ENCODE data around the gene EXOG. TPM values are rescaled to one million over a fixed set of nuclear protein-coding genes. Genes with fewer than 3 reads are reported as not detected.
A peak's percentile ranks its signal among the peaks of the same experiment; 100 is the strongest.
"Not testable (repeated sequence)": the region's sequence is repeated elsewhere in the genome, so short reads cannot be mapped to it uniquely, and the experiment has no call there.

The EXOG gene
- total RNA-seq, 4 donors from 2014 or later, result 14.9 to 37.8 (median 30.8) TPM

- Histone ChIP-seq H3K36me3 (peaks cover 0 to 39% (median 0%) of the 10 kb centered on the region in 4 donors), H3K4me3 (no peak overlapping the region), H3K27me3 (no peaks in the 10 kb centered on the region), H3K4me1 (no peaks in the 10 kb centered on the region), H3K9me3 (peaks cover 0 to 3% (median 0%) of the 10 kb centered on the region in 4 donors), H3K27ac (replicated peaks in 1 of 4) (no peak overlapping the region)
- intact Hi-C loops (cut with DNase I), result no loop called here
- 90% methylated on average over 13 of the region's 13 CpGs for WGBS
- no peak for DNase-seq (ENCODE audit: extremely low spot score)
- TF ChIP-seq EP300 (IDR thresholded peaks at IDR 0.05), result no peak
- TF ChIP-seq CTCF (IDR thresholded peaks at IDR 0.05), result no peak
- no peak for TF ChIP-seq POLR2AphosphoS5 (IDR thresholded peaks at IDR 0.05)
- no peak for TF ChIP-seq POLR2A (IDR thresholded peaks at IDR 0.05; ENCODE audit: low read depth)
Observed at GRCh38 chr3:38566215-38566528, 70.0 kb downstream of the EXOG start.

- H3K27ac ChIP-seq (replicated peaks in 1 of 4); DNase-seq (ENCODE audit: extremely low spot score); intact Hi-C loops (cut with DNase I); H3K9me3 ChIP-seq; H3K4me1 ChIP-seq; H3K27me3 ChIP-seq; H3K4me3 ChIP-seq: not testable (repeated sequence)
- H3K36me3 ChIP-seq, result peaks cover 0 to 36% (median 0%) of the 10 kb centered on the region in 4 donors
- 79% methylated on average over 7 of the region's 7 CpGs for WGBS
Observed at GRCh38 chr3:38566794-38567193, 70.7 kb downstream of the EXOG start.

DNA sequence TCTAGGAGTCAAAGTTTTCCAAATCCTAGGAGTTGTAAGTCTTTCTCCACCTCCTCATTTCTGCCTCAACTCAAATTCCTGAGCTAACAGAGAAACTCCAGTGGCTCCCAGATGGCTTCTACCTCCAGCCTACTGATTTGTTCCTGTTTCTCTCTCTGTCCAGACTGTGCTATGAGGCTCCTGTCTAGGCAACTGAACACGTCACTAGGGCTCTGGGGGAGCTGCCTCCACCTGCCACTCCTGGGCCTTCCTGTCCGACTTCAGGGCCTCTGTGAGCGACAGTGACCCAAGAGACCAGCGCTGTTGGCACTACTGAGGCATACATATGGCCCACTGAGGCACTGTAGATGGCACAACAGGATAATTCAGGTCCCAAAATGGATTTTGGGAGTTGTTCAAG, 71.4 kb downstream of the EXOG start:
- H3K4me3 ChIP-seq, result no peak overlapping the region
- TF ChIP-seq CTCF (IDR thresholded peaks at IDR 0.05) (no peak), POLR2A (IDR thresholded peaks at IDR 0.05; ENCODE audit: low read depth) (no peak), EP300 (IDR thresholded peaks at IDR 0.05) (no peak), POLR2AphosphoS5 (IDR thresholded peaks at IDR 0.05) (no peak)
- no peak for DNase-seq (ENCODE audit: extremely low spot score)
- H3K9me3 ChIP-seq, result peaks cover 0 to 8% (median 3%) of the 10 kb centered on the region in 4 donors
- WGBS, result 87% methylated on average over 4 of the region's 4 CpGs
- peaks cover 0 to 28% (median 0%) of the 10 kb centered on the region in 4 donors for H3K36me3 ChIP-seq
- no peaks in the 10 kb centered on the region for H3K4me1 ChIP-seq
- H3K27me3 ChIP-seq, result no peaks in the 10 kb centered on the region
- intact Hi-C loops (cut with DNase I), result no loop called here
- no peak overlapping the region for H3K27ac ChIP-seq (replicated peaks in 1 of 4)

- no peak for DNase-seq (ENCODE audit: extremely low spot score)
- Histone ChIP-seq H3K9me3 (peaks cover 0 to 17% (median 16%) of the 10 kb centered on the region in 4 donors), H3K4me1 (peaks cover 0 to 3% (median 0%) of the 10 kb centered on the region in 4 donors), H3K27me3 (no peaks in the 10 kb centered on the region), H3K27ac (replicated peaks in 1 of 4) (no peak overlapping the region), H3K4me3 (no peak overlapping the region), H3K36me3 (peaks cover 0 to 25% (median 0%) of the 10 kb centered on the region in 4 donors)
- WGBS, result 97% methylated on average over 3 of the region's 3 CpGs
- intact Hi-C loops (cut with DNase I), result no loop called here
- no peak for TF ChIP-seq POLR2AphosphoS5 (IDR thresholded peaks at IDR 0.05)
- no peak for TF ChIP-seq CTCF (IDR thresholded peaks at IDR 0.05)
- TF ChIP-seq EP300 (IDR thresholded peaks at IDR 0.05), result no peak
- no peak for TF ChIP-seq POLR2A (IDR thresholded peaks at IDR 0.05; ENCODE audit: low read depth)
Observed at GRCh38 chr3:38573111-38573510, 77.0 kb downstream of the EXOG start.

DNA sequence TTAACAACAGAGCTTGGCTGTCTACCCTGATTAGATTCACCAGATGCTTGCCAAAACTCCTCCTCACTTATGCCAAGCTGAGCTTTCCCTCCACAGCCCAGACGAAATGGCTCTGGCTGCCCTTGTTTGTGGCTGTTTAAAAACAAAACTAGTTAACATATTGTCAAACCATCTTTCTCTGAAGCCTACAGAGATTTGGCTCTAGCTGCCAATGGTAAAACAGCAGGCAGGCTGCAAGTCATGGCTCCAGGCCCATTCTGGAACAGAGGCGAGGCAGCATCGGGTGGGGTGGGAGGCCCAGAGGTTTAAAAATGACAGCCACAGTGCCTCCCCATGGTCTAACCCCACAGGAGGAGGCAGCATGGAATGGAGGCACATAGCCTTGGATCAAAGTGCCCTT, 77.4 kb downstream of the EXOG start:
- Histone ChIP-seq H3K36me3 (peaks cover 0 to 27% (median 0%) of the 10 kb centered on the region in 4 donors), H3K4me3 (no peak overlapping the region), H3K4me1 (peaks cover 0 to 4% (median 0%) of the 10 kb centered on the region in 4 donors), H3K27me3 (no peaks in the 10 kb centered on the region), H3K9me3 (peaks cover 0 to 17% (median 16%) of the 10 kb centered on the region in 4 donors), H3K27ac (replicated peaks in 1 of 4) (no peak overlapping the region)
- no peak for TF ChIP-seq POLR2AphosphoS5 (IDR thresholded peaks at IDR 0.05)
- TF ChIP-seq EP300 (IDR thresholded peaks at IDR 0.05), result no peak
- no peak for TF ChIP-seq CTCF (IDR thresholded peaks at IDR 0.05)
- no peak for TF ChIP-seq POLR2A (IDR thresholded peaks at IDR 0.05; ENCODE audit: low read depth)
- intact Hi-C loops (cut with DNase I), result no loop called here
- DNase-seq (ENCODE audit: extremely low spot score), result peak; percentile 77
- 73% methylated on average over 1 of the region's 3 CpGs for WGBS
